CD14-positive monocyte (primary cell): Measurements from ENCODE around the gene ZNF346. TPM values are rescaled to one million over a fixed set of nuclear protein-coding genes. Genes with fewer than 3 reads are reported as not detected.

ENCODE experiments used
- DNase-seq, 3 donors: peaks; one replicate each; pipeline ENCODE4 v3.0.0-alpha.2; 2011 to 2022
- H2AFZ ChIP-seq: 2 replicates; pipeline ENCODE4 v1.6.0; 2012; ENCODE audit warnings: mild to moderate bottlenecking, low read depth, low read length, inconsistent platforms; ENCODE audit not compliant: insufficient read depth, poor library complexity, severe bottlenecking
- H3K27ac ChIP-seq, 2 donors: 1 replicate in 1 of 2; 2 replicates in 1 of 2; pipeline ENCODE4 v1.5.1; 2012 to 2013; ENCODE audit warnings: low read length in 2 of 2, control low read depth in 1 of 2, inconsistent platforms in 1 of 2, low read depth in 1 of 2, mild to moderate bottlenecking in 1 of 2
- H3K27me3 ChIP-seq, 2 donors: one replicate each; pipeline versions ENCODE4 v1.6.0 to v1.6.1; 2011 to 2013; ENCODE audit warnings: low read length in 2 of 2; ENCODE audit not compliant: control insufficient read depth in 2 of 2, insufficient read depth in 2 of 2
- H3K36me3 ChIP-seq, 2 donors: replicated peaks in 1 of 2; 1 replicate in 1 of 2; 2 replicates in 1 of 2; pipeline versions ENCODE4 v1.5.1 to v1.6.1; 2012 to 2013; ENCODE audit warnings: low read length in 2 of 2, control low read depth in 1 of 2, inconsistent platforms in 1 of 2, mild to moderate bottlenecking in 1 of 2; ENCODE audit not compliant: insufficient read depth in 2 of 2, control insufficient read depth in 1 of 2
- H3K4me1 ChIP-seq, 2 donors: 1 replicate in 1 of 2; 2 replicates in 1 of 2; pipeline versions ENCODE4 v1.5.1 to v1.6.1; 2012 to 2013; ENCODE audit warnings: low read length in 2 of 2, control low read depth in 1 of 2, inconsistent platforms in 1 of 2, mild to moderate bottlenecking in 1 of 2, moderate library complexity in 1 of 2; ENCODE audit not compliant: insufficient read depth in 2 of 2, control insufficient read depth in 1 of 2
- H3K4me2 ChIP-seq: replicated peaks from 2 replicates; pipeline ENCODE3; 2012; ENCODE audit warnings: low read length, moderate library complexity, mild to moderate bottlenecking; ENCODE audit not compliant: poor library complexity, severe bottlenecking; ENCODE audit errors: extremely low read depth
- H3K4me3 ChIP-seq, 3 experiments: fragments of 200-600 bp in 1 of 3; sonication (generic) in 1 of 3; replicated peaks in 1 of 3; 1 replicate in 2 of 3; 2 replicates in 1 of 3; pipeline ENCODE4 v1.5.1; 2011 to 2013; ENCODE audit warnings: low read length in 3 of 3, mild to moderate bottlenecking in 3 of 3, control low read depth in 2 of 3, low read depth in 2 of 3, inconsistent platforms in 1 of 3, moderate library complexity in 1 of 3
- H3K79me2 ChIP-seq: 2 replicates; pipeline ENCODE4 v1.6.0; 2012; ENCODE audit warnings: mild to moderate bottlenecking, control low read depth, inconsistent platforms, low read length, moderate library complexity; ENCODE audit not compliant: insufficient read depth
- H3K9ac ChIP-seq: 2 replicates; pipeline ENCODE4 v1.6.0; 2017; ENCODE audit warnings: low read length, mild to moderate bottlenecking; ENCODE audit not compliant: insufficient read depth, poor library complexity, severe bottlenecking
- H3K9me3 ChIP-seq, 2 donors: replicated peaks in 1 of 2; 1 replicate in 1 of 2; 2 replicates in 1 of 2; pipeline versions ENCODE4 v1.5.1 to v1.6.1; 2012 to 2013; ENCODE audit warnings: low read length in 2 of 2, control low read depth in 1 of 2; ENCODE audit not compliant: control insufficient read depth in 1 of 2, insufficient read depth in 1 of 2
- H4K20me1 ChIP-seq: 2 replicates; pipeline ENCODE4 v1.6.0; 2012; ENCODE audit warnings: mild to moderate bottlenecking, low read length, control low read depth, moderate library complexity; ENCODE audit not compliant: insufficient read depth
- H3K27ac Mint-ChIP-seq, 7 donors: one replicate each; pipeline ENCODE4 v1.8.0; 2020; ENCODE audit warnings: mild to moderate bottlenecking in 7 of 7, mixed read lengths in 7 of 7, moderate library complexity in 6 of 7, inconsistent platforms in 2 of 7
- H3K27me3 Mint-ChIP-seq, 3 donors: one replicate each; pipeline ENCODE4 v1.8.0; 2021 to 2022; ENCODE audit warnings: low read depth in 3 of 3, mild to moderate bottlenecking in 3 of 3, mixed read lengths in 3 of 3, moderate library complexity in 3 of 3, inconsistent platforms in 1 of 3
- H3K36me3 Mint-ChIP-seq, 2 donors: one replicate each; pipeline ENCODE4 v1.8.0; 2020; ENCODE audit warnings: mixed read lengths in 2 of 2, inconsistent platforms in 1 of 2, mild to moderate bottlenecking in 1 of 2
- H3K4me1 Mint-ChIP-seq: one replicate; pipeline ENCODE4 v1.8.0; 2020; ENCODE audit warnings: mild to moderate bottlenecking, mixed read lengths
- H3K4me3 Mint-ChIP-seq, 2 donors: one replicate each; pipeline ENCODE4 v1.8.0; 2020; ENCODE audit warnings: mild to moderate bottlenecking in 2 of 2, mixed read lengths in 2 of 2, moderate library complexity in 1 of 2
- H3K9me3 Mint-ChIP-seq, 7 donors: one replicate each; pipeline ENCODE4 v1.8.0; 2020 to 2022; ENCODE audit warnings: mixed read lengths in 7 of 7, mild to moderate bottlenecking in 6 of 7, moderate library complexity in 6 of 7, inconsistent platforms in 2 of 7
- WGBS: methylation state at CpG from one replicate; pipeline ENCODE4 v1.1.5; 2013; ENCODE audit warnings: missing lambda C conversion rate; ENCODE audit not compliant: insufficient coverage; 5-methylcytosine and 5-hydroxymethylcytosine counted together
- intact Hi-C, 2 donors: fragments of 100-400 bp; cut with micrococcal nuclease; formaldehyde crosslinking; loops; one replicate each; pipeline versions ENCODE4 v1.15.0 to v1.15.1; 2023
- polyA plus RNA-seq, 3 donors: library from polyadenylated mRNA; depleted of rRNA in 1 of 3; unstranded in 2 of 3; stranded (reverse) in 1 of 3; fragments of 300-500 nt in 2 of 3; fragments of >200 nt in 1 of 3; fragmentation: Illumina TruSeq in 2 of 3; gene quantifications; 1 replicate in 2 of 3; 2 replicates in 1 of 3; pipeline ENCODE4 v1.2.3, GENCODE V29; 2012 to 2021
- TF ChIP-seq, protein P1 (sequence below): fragments of 200-600 bp; IDR thresholded peaks from one replicate; pipeline ENCODE4 v1.8.0; 2022; ENCODE audit warnings: antibody characterized with exemption, mild to moderate bottlenecking

The ZNF346 gene
- polyA plus RNA-seq, 3 donors: 6.0 to 9.6 (median 6.4) TPM

DNA sequence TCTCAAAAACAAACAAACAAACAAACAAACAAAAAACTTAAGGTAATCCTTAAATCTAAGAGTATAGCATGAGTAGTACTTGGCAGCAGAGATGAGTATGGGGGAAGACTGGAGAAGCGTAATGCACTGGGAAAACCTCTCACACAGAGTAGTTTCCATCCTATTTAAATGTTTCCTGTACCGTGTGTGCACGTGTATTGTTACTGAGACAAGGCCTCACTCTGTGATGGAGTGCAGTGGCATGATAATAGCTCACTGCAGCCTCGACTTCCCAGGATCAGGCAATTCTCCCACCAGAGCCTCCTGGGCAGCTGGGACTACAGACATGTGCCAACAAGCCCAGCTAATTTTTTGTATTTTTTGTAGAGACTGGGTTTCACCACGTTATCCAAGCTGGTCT lies 18.8 kb upstream of the ZNF346 start:
- peaks cover 86% of the 10 kb centered on the region for H3K79me2 ChIP-seq
- H3K9me3 ChIP-seq: peaks cover 0 to 11% of the 10 kb centered on the region in 2 donors
- no peak overlapping the region for H3K27ac ChIP-seq
- Mint-ChIP-seq H3K9me3 (peaks cover 6 to 13% (median 9%) of the 10 kb centered on the region in 7 donors), H3K27me3 (peaks cover 0 to 4% (median 1%) of the 10 kb centered on the region in 3 donors), H3K4me3 (no peak overlapping the region), H3K27ac (peak overlapping the region in 2 of 7 donors; percentile 21 to 47), H3K4me1 (peaks cover 44% of the 10 kb centered on the region), H3K36me3 (peaks cover 11 to 22% of the 10 kb centered on the region in 2 donors)
- intact Hi-C loops: loop anchor here in 1 of 2 donors (10.0 kb wide), 1 partner anchor 109 kb away; the partner anchor contains the start of gene HK3
- no peak for DNase-seq
- no peak overlapping the region for H2AFZ ChIP-seq
- TF ChIP-seq, protein P1, sequence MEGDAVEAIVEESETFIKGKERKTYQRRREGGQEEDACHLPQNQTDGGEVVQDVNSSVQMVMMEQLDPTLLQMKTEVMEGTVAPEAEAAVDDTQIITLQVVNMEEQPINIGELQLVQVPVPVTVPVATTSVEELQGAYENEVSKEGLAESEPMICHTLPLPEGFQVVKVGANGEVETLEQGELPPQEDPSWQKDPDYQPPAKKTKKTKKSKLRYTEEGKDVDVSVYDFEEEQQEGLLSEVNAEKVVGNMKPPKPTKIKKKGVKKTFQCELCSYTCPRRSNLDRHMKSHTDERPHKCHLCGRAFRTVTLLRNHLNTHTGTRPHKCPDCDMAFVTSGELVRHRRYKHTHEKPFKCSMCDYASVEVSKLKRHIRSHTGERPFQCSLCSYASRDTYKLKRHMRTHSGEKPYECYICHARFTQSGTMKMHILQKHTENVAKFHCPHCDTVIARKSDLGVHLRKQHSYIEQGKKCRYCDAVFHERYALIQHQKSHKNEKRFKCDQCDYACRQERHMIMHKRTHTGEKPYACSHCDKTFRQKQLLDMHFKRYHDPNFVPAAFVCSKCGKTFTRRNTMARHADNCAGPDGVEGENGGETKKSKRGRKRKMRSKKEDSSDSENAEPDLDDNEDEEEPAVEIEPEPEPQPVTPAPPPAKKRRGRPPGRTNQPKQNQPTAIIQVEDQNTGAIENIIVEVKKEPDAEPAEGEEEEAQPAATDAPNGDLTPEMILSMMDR: no peak
- H3K36me3 ChIP-seq: peaks cover 0 to 3% of the 10 kb centered on the region in 2 donors
- H3K4me1 ChIP-seq: peaks cover 42 to 57% of the 10 kb centered on the region in 2 donors
- H4K20me1 ChIP-seq: peaks cover 26% of the 10 kb centered on the region
- H3K4me3 ChIP-seq: no peak overlapping the region
- H3K4me2 ChIP-seq: no peak overlapping the region
- no peaks in the 10 kb centered on the region for H3K27me3 ChIP-seq
- WGBS: no CpG with 5 or more reads among the region's 5 CpGs
- no peak overlapping the region for H3K9ac ChIP-seq

DNA sequence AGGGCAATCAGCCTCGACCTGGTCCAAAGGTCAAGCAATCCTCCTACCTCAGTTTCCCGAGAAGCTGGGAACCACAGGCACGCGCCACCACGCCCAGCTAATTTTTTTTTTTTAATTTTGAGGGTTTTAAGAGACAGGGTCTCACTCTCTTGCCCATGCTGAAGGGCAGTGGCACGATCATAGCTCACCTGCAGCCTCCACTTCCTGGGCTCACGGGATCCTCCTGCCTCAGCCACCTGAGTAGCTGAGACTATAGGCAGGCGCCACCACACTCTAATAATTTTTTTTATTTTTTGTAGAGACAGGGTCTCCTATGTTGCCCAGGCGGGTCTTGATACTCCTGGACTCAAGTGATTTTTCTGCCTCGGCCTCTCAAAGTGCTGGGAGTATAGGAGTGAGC lies 17.5 kb upstream of the ZNF346 start:
- Histone ChIP-seq H2AFZ (no peak overlapping the region), H3K4me2 (peak overlapping the region; percentile 88), H3K27ac (peak overlapping the region in 1 of 2 donors; percentile 93), H3K4me1 (peaks cover 36 to 45% of the 10 kb centered on the region in 2 donors), H3K9me3 (peaks cover 0 to 11% of the 10 kb centered on the region in 2 donors), H3K36me3 (peaks cover 0 to 3% of the 10 kb centered on the region in 2 donors), H3K9ac (no peak overlapping the region), H3K4me3 (peak overlapping the region in 2 of 3 experiments; percentile 90), H3K27me3 (no peaks in the 10 kb centered on the region), H4K20me1 (peaks cover 26% of the 10 kb centered on the region), H3K79me2 (peaks cover 73% of the 10 kb centered on the region)
- peaks cover 6 to 13% (median 9%) of the 10 kb centered on the region in 7 donors for H3K9me3 Mint-ChIP-seq
- peak overlapping the region in 5 of 7 donors; percentile 90 to 99 (median 98) for H3K27ac Mint-ChIP-seq
- peaks cover 0 to 4% (median 3%) of the 10 kb centered on the region in 3 donors for H3K27me3 Mint-ChIP-seq
- intact Hi-C loops: loop anchor here in 1 of 2 donors (10.0 kb wide), 1 partner anchor 110 kb away; the partner anchor contains the start of gene HK3
- peak overlapping the region; percentile 91 to 95 for H3K4me3 Mint-ChIP-seq
- H3K36me3 Mint-ChIP-seq: peaks cover 9 to 20% of the 10 kb centered on the region in 2 donors
- DNase-seq: no peak
- TF ChIP-seq, protein P1: no peak
- WGBS: no CpG with 5 or more reads among the region's 10 CpGs
- H3K4me1 Mint-ChIP-seq: peaks cover 34% of the 10 kb centered on the region
